Neutrophil (primary cell): ENCODE data around the gene ZNF30.

Source experiments
- H3K27ac ChIP-seq: fragments of 200-600 bp; sonication (generic); 2 replicates; pipeline ENCODE4 v1.5.1; 2016; ENCODE audit warnings: mild to moderate bottlenecking, moderate library complexity
- H3K27me3 ChIP-seq: fragments of 200-600 bp; sonication (generic); 2 replicates; pipeline ENCODE4 v1.6.0; 2016; ENCODE audit warnings: mild to moderate bottlenecking
- H3K36me3 ChIP-seq: fragments of 200-600 bp; sonication (generic); 2 replicates; pipeline ENCODE4 v1.5.1; 2017
- H3K4me1 ChIP-seq, 2 experiments: fragments of 200-600 bp in 1 of 2; sonication (generic) in 1 of 2; 1 replicate in 1 of 2; 2 replicates in 1 of 2; pipeline versions ENCODE4 v1.5.1 to v1.6.1; 2013 to 2016; ENCODE audit warnings: low read depth in 1 of 2, low read length in 1 of 2, mild to moderate bottlenecking in 1 of 2, moderate library complexity in 1 of 2; ENCODE audit not compliant: control insufficient read depth in 1 of 2, insufficient read depth in 1 of 2
- H3K4me3 ChIP-seq, 2 experiments: fragments of 200-600 bp in 1 of 2; sonication (generic) in 1 of 2; 1 replicate in 1 of 2; 2 replicates in 1 of 2; pipeline ENCODE4 v1.5.1; 2013 to 2016; ENCODE audit warnings: low read depth in 1 of 2, low read length in 1 of 2, mild to moderate bottlenecking in 1 of 2, moderate library complexity in 1 of 2
- H3K9me3 ChIP-seq: fragments of 200-600 bp; sonication (generic); 2 replicates; pipeline ENCODE4 v1.5.1; 2016
- TF ChIP-seq, protein P1 (sequence below): fragments of 200-600 bp; sonication (generic); IDR thresholded peaks from 2 replicates; pipeline ENCODE4 v1.5.1; 2016; ENCODE audit warnings: antibody characterized with exemption

ZNF30 gene

DNA sequence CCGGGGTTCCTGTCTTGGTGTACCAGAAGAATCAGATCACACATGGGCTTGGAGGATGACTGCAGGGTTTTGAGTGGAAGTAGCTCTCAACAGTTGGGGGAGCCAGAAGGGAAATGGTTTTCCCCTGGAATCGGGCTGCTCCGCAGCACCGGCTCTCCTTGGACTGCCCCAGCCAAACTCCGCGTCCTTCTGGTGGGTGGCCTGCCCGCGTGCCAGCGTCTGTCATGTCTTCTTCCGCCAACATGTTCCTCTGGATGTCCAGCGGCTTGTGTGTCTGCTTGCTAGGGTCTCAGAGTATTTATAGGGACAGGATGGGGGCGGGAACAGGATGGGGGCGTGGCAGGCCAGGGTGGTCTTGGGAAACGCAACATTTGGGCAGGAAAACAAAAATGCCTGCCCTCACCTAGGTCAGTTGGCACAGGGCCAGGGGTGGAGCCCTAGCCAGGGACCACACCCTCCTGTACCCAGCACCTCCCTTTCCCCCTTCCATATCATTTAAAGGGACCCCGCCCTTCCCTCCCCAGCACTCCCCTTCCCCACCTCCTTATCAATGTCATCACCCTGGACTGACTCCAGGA, 1.3 kb upstream of the ZNF30 start:
- TF ChIP-seq, protein P1, sequence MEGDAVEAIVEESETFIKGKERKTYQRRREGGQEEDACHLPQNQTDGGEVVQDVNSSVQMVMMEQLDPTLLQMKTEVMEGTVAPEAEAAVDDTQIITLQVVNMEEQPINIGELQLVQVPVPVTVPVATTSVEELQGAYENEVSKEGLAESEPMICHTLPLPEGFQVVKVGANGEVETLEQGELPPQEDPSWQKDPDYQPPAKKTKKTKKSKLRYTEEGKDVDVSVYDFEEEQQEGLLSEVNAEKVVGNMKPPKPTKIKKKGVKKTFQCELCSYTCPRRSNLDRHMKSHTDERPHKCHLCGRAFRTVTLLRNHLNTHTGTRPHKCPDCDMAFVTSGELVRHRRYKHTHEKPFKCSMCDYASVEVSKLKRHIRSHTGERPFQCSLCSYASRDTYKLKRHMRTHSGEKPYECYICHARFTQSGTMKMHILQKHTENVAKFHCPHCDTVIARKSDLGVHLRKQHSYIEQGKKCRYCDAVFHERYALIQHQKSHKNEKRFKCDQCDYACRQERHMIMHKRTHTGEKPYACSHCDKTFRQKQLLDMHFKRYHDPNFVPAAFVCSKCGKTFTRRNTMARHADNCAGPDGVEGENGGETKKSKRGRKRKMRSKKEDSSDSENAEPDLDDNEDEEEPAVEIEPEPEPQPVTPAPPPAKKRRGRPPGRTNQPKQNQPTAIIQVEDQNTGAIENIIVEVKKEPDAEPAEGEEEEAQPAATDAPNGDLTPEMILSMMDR: no peak
- H3K9me3 ChIP-seq: no peaks in the 10 kb centered on the region

DNA sequence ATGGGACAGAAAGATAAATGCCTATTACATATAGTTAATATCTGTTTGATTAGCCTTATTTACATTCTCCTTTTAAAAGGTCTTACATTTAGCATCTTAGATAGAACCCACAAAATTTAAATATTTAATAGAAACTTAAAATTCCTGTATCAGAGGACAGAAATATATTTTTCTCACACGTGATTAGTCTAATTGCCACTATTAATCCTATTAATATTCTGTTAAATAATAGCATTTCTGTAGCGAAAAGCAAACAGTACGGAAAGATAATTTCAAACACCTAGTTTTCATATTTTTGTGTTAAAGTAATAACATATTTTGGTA, 380 bp upstream of the ZNF30 start:
- TF ChIP-seq, protein P1: no peak
- peaks cover 0 to 5% of the 10 kb centered on the region in 2 experiments for H3K4me1 ChIP-seq
- H3K4me3 ChIP-seq: no peak overlapping the region

More for the DNA sequence above, 1.3 kb upstream of the ZNF30 start:
- Histone ChIP-seq H3K27ac (no peak overlapping the region), H3K4me3 (no peak overlapping the region), H3K36me3 (no peaks in the 10 kb centered on the region), H3K27me3 (peaks cover 38% of the 10 kb centered on the region), H3K4me1 (peaks cover 0 to 5% of the 10 kb centered on the region in 2 experiments)

DNA sequence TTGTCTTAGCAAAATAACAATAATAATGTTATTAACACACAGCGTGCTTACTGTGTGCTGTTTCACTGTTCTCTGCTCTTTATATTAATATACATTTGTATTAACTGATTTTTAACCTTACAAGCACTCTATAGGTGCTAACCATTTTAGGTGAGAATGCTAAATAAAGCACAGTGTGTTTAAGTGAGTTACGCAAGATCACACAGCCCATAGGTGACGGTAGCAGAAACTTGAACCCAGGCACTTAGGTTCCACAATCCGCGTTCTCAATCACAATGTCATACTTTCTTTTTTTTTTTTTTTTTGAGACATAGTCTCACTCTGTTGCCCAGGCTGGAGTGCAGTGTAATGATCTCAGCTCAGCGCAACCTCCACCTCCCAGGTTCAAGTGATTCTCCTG, 5.8 kb downstream of the ZNF30 start:
- Histone ChIP-seq H3K27me3 (peaks cover 5% of the 10 kb centered on the region), H3K27ac (no peak overlapping the region), H3K36me3 (no peaks in the 10 kb centered on the region), H3K4me3 (no peak overlapping the region), H3K9me3 (no peaks in the 10 kb centered on the region), H3K4me1 (no peaks in the 10 kb centered on the region)
- TF ChIP-seq, protein P1: no peak

More for the DNA sequence above, 380 bp upstream of the ZNF30 start:
- H3K27ac ChIP-seq: no peak overlapping the region
- H3K36me3 ChIP-seq: no peaks in the 10 kb centered on the region
- no peaks in the 10 kb centered on the region for H3K9me3 ChIP-seq
- peaks cover 38% of the 10 kb centered on the region for H3K27me3 ChIP-seq

DNA sequence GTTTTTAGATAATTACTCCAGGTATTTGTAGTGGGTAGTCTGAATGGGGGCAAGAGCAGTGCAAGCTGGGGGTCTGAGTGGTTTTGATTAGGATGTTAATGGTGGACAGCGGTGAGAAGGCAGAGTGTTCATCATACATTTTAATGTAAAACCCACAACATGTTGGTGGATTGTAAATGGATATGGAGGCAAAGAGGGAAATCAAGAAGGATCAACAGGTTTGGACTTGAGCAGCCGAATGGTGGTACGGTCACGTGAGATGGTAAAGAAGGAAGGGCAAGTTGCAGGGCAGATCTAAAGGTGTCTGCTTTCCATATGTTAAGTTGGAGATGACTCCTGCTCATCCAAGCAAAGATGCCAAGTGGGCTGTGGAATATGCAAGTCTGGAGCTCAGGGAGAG, 9.5 kb downstream of the ZNF30 start:
- no peaks in the 10 kb centered on the region for H3K4me1 ChIP-seq
- no peaks in the 10 kb centered on the region for H3K9me3 ChIP-seq
- H3K27ac ChIP-seq: no peak overlapping the region
- no peaks in the 10 kb centered on the region for H3K36me3 ChIP-seq
- TF ChIP-seq, protein P1: no peak
- H3K4me3 ChIP-seq: no peak overlapping the region
- H3K27me3 ChIP-seq: no peaks in the 10 kb centered on the region

DNA sequence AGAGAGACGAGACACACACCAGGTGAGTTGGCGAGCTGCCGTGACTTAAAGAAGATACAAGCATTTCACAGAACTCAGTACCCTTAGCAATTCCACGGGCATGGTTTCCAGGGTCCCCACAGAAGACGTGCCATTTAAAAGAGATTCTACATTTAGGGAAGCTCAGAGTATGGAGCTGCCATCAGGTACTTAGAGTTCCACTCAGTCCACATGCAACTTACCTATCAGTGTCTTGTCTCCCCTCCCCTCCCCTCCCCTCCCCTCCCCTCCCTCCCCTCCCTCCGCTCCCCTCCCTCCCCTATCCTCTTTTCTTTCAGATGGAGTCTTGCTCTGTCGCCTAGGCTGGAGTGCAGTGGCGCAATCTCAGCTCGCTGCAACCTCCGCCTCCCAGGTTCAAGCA, 12.2 kb downstream of the ZNF30 start:
- Histone ChIP-seq H3K4me1 (no peaks in the 10 kb centered on the region), H3K9me3 (peaks cover 4% of the 10 kb centered on the region), H3K27me3 (no peaks in the 10 kb centered on the region), H3K4me3 (no peak overlapping the region), H3K27ac (no peak overlapping the region), H3K36me3 (no peaks in the 10 kb centered on the region)
- TF ChIP-seq, protein P1: no peak
